ENCODE data around the gene AMY1B.
"Not testable (repeated sequence)": the region's sequence is repeated elsewhere in the genome, so short reads cannot be mapped to it uniquely, and the experiment has no call there.

AMY1B gene

GRCh38 chr1:103696110-103696509 lies at the start of gene AMY1B:
Gene AMY1B, minus strand, starts transcription at chr1:103696210. Its CDS starts 571 bp downstream, at chr1:103695639.
- not testable (repeated sequence) for DNase-seq (ENCODE audit: low spot score)

- DNase-seq (ENCODE audit: low spot score): not testable (repeated sequence)
These were observed 49.0 kb upstream of the AMY1B start for GRCh38 chr1:103745040-103745439.

GRCh38 chr1:103744449-103744848 lies 48.4 kb upstream of the AMY1B start:
- DNase-seq (ENCODE audit: low spot score): not testable (repeated sequence)

DNA sequence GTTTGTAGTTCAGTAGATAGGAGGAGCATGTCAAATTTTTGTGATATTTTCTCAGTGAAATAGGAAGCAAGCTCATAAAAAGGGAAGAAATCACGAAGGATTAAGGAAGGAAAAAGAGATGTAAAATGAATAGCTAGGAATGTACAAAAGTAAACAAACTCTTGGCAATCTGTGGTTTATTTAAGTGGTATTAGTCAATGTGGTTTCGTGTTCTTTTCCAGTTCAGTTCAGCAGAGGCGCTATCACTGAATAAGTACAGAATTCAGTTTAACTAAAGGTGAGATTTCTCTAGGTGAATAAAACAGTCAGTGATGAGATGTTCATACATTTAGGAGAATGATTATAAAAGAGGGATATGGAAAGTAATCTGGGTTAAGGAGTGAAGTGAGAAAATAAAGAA lies 42.0 kb upstream of the AMY1B start:
- DNase-seq (ENCODE audit: low spot score): not testable (repeated sequence)

DNA sequence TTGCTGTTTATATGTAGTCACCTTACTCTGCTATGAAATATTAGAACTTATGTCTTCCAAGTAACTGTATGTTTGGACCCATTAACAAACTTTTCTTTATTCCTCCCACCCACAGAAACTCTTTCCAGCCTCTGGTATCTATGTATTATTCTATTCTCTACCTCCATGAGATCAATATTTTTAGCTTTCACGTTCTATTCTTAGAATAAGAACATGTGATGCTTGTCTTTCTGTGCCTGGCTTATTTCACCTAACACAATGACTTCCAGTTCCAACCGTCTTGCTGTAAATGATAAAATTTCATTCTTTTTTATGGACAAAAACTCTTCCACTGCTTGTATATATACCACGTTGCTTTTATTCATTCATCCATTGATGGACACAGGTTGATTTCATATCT lies 39.3 kb upstream of the AMY1B start:
- not testable (repeated sequence) for DNase-seq (ENCODE audit: low spot score)

GRCh38 chr1:103721473-103721872 lies 25.5 kb upstream of the AMY1B start:
- not testable (repeated sequence) for DNase-seq (ENCODE audit: low spot score)

DNA sequence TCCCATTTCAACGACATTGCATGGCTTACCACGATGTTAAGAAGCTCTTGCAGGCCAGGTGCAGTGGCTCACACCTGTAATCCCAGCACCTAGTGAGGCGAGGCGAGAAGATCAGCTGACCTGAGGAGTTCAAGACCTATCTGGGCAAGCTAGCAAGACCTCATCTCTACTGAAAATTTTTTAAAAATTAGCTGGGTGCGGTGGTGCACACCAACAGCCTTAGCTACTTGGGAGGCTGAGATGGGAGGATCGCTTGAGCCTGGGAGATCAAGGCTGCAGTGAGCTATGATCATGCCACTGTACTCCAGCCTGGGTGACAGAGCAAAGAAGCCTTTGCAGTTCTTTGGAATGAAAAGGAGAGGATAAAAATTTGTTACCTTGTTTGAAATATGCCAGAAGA lies 21.4 kb upstream of the AMY1B start:
- DNase-seq (ENCODE audit: low spot score): not testable (repeated sequence)

- DNase-seq (ENCODE audit: low spot score): not testable (repeated sequence)
These were observed 14.4 kb upstream of the AMY1B start for GRCh38 chr1:103710381-103710780.

DNA sequence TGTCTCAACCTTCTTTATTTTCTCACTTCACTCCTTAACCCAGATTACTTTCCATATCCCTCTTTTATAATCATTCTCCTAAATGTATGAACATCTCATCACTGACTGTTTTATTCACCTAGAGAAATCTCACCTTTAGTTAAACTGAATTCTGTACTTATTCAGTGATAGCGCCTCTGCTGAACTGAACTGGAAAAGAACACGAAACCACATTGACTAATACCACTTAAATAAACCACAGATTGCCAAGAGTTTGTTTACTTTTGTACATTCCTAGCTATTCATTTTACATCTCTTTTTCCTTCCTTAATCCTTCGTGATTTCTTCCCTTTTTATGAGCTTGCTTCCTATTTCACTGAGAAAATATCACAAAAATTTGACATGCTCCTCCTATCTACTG lies 11.7 kb upstream of the AMY1B start:
- not testable (repeated sequence) for DNase-seq (ENCODE audit: low spot score)

- not testable (repeated sequence) for DNase-seq (ENCODE audit: low spot score)
These were observed 5.2 kb upstream of the AMY1B start for GRCh38 chr1:103701256-103701655.

GRCh38 chr1:103700669-103701068 lies 4.7 kb upstream of the AMY1B start:
- DNase-seq (ENCODE audit: low spot score): not testable (repeated sequence)

DNA sequence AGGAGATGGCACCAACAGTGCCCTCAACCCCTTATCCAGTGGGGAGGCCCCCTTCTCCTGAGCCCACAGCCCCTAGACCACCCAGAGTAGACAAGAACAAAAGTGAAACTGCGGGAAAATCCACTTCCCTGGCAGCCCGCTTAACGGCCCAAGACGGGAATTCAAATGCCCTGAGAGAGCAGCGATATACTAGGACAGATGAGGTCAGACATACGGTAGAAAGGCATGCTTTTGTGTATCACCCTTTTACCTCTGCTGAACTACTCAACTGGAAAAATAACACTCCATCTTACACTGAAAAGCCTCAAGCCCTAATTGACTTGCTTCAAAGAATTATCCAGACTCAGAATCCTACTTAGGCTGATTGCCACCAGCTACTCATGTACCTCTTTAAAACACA lies 1.4 kb upstream of the AMY1B start:
- DNase-seq (ENCODE audit: low spot score): not testable (repeated sequence)

DNA sequence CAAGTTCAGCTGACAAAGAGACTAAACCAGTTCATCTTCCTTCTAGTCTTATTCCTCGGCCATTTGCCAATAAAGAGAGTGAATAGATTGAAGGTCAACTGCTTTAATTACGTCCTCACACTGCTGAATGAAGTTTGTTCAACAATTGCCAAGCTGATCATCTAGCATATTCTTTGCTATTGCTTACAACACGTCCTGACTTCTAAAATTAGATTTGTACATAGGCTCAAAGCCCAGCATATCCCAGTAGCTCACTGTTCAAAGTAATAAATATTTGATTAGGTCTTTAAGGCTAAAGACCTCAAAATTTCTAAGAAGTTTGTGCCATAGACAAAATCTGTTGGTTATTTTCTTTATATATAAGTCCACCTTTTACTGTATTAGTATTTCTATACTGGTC lies 19.7 kb downstream of the AMY1B start:
- not testable (repeated sequence) for DNase-seq (ENCODE audit: low spot score)

DNA sequence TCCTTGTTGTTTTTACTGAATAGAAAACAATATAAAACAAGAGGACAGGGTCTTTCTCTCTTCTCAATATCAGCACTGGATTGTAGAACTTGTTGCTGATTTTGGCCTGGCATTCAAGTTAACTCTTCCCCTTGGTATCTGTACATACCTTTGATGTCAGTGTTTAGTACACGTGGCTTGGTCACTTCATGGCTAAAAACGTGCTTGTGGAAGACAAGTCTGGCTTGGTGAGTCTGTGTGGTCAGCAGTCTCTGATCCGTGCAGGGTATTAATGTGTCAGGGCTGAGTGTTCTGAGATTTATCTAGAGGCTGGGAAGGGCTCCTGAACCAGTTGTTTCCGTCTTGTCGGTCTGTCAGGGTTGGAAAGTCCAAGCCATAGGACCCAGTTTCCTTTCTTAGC lies 40.5 kb downstream of the AMY1B start, which contains the start of gene AMY1A:
Gene AMY1A (plus strand): TSS at position 301 of the 400 bp plus-strand sequence. CDS start 571 bp downstream, outside the sequence.
- not testable (repeated sequence) for DNase-seq (ENCODE audit: low spot score)

DNA sequence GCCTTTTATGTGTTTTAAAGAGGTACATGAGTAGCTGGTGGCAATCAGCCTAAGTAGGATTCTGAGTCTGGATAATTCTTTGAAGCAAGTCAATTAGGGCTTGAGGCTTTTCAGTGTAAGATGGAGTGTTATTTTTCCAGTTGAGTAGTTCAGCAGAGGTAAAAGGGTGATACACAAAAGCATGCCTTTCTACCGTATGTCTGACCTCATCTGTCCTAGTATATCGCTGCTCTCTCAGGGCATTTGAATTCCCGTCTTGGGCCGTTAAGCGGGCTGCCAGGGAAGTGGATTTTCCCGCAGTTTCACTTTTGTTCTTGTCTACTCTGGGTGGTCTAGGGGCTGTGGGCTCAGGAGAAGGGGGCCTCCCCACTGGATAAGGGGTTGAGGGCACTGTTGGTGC lies 41.9 kb downstream of the AMY1B start:
- DNase-seq (ENCODE audit: low spot score): not testable (repeated sequence)

DNA sequence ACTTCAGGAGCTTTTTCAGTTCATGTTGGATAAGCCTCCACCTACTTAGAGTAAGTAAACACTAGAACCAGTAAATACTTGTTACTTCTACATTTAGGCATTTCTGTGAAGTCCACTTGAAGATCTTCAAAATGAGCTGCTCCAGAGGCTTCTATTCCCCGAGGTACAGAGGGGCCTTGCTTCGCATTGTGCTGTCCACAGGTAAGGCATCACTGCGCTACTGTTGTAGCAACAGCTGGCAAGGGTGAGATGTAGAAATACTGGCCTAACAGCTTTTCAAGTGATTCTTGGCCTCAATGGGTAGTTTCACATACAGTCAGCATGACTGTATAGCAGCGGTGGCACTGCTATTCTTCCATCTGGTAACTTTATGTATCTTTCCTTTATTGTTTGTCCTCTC lies 45.1 kb downstream of the AMY1B start:
- DNase-seq (ENCODE audit: low spot score): not testable (repeated sequence)

- not testable (repeated sequence) for DNase-seq (ENCODE audit: low spot score)
These were observed 45.7 kb downstream of the AMY1B start for GRCh38 chr1:103650305-103650704.

DNA sequence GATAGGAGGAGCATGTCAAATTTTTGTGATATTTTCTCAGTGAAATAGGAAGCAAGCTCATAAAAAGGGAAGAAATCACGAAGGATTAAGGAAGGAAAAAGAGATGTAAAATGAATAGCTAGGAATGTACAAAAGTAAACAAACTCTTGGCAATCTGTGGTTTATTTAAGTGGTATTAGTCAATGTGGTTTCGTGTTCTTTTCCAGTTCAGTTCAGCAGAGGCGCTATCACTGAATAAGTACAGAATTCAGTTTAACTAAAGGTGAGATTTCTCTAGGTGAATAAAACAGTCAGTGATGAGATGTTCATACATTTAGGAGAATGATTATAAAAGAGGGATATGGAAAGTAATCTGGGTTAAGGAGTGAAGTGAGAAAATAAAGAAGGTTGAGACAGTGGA lies 52.1 kb downstream of the AMY1B start:
- DNase-seq (ENCODE audit: low spot score): not testable (repeated sequence)

DNA sequence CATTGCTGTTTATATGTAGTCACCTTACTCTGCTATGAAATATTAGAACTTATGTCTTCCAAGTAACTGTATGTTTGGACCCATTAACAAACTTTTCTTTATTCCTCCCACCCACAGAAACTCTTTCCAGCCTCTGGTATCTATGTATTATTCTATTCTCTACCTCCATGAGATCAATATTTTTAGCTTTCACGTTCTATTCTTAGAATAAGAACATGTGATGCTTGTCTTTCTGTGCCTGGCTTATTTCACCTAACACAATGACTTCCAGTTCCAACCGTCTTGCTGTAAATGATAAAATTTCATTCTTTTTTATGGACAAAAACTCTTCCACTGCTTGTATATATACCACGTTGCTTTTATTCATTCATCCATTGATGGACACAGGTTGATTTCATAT lies 54.8 kb downstream of the AMY1B start:
- not testable (repeated sequence) for DNase-seq (ENCODE audit: low spot score)

Data from kidney tubule cell (primary cell).